Heart right ventricle (tissue), 16 donors: Measurements from ENCODE around the gene CRHR2. TPM values are rescaled to one million over a fixed set of nuclear protein-coding genes. Genes with fewer than 3 reads are reported as not detected.

ENCODE experiments used
- ATAC-seq, 8 donors: fragments of 200-7000 bp; cut with Tn5 transposase; one replicate each; pipeline ENCODE4 v1.9.1; 2020; ENCODE audit warnings: mild to moderate bottlenecking in 8 of 8, moderate library complexity in 8 of 8, moderate number of reproducible peaks in 1 of 8
- DNase-seq, 2 donors: peaks; one replicate each; pipeline ENCODE4 v3.0.0-alpha.2; 2020
- H3K27ac ChIP-seq, 10 donors: fragments of 200-600 bp; sonication (generic) in 2 of 10; one replicate each; pipeline versions ENCODE4 v1.5.0 to v1.8.0; 2020 to 2022; ENCODE audit warnings: mild to moderate bottlenecking in 3 of 10
- H3K27me3 ChIP-seq, 7 donors: fragments of 200-600 bp; one replicate each; pipeline ENCODE4 v1.8.0; 2021 to 2022; ENCODE audit warnings: mild to moderate bottlenecking in 2 of 7
- H3K36me3 ChIP-seq, 9 donors: fragments of 200-600 bp; sonication (generic) in 1 of 9; one replicate each; pipeline versions ENCODE4 v1.5.0 to v1.8.0; 2020 to 2022; ENCODE audit warnings: mild to moderate bottlenecking in 2 of 9
- H3K4me1 ChIP-seq, 9 donors: fragments of 200-600 bp; sonication (generic) in 1 of 9; one replicate each; pipeline versions ENCODE4 v1.5.0 to v1.8.0; 2020 to 2022; ENCODE audit warnings: mild to moderate bottlenecking in 4 of 9
- H3K4me3 ChIP-seq, 10 donors: fragments of 200-600 bp; sonication (generic) in 2 of 10; one replicate each; pipeline versions ENCODE4 v1.5.0 to v1.8.0; 2020 to 2022; ENCODE audit warnings: mild to moderate bottlenecking in 7 of 10, moderate library complexity in 2 of 10
- H3K9me3 ChIP-seq, 11 donors: fragments of 200-600 bp in 10 of 11; sonication (generic) in 2 of 11; one replicate each; pipeline versions ENCODE4 v1.5.0 to v1.8.0; 2013 to 2022; ENCODE audit warnings: mild to moderate bottlenecking in 2 of 11, control low read depth in 1 of 11, moderate library complexity in 1 of 11
- CTCF ChIP-seq, 9 donors: fragments of 200-600 bp; sonication (generic) in 2 of 9; IDR thresholded peaks; one replicate each; pipeline versions ENCODE4 v1.5.0 to v1.8.0; 2021 to 2022; ENCODE audit warnings: antibody characterized with exemption in 9 of 9, mild to moderate bottlenecking in 5 of 9, moderate library complexity in 1 of 9
- WGBS, 2 donors: extraction: QIAGEN DNeasy Blood & Tissue Kit; methylation state at CpG; one replicate each; pipeline ENCODE4 v1.1.7; 2013; ENCODE audit warnings: inconsistent platforms in 1 of 2; 5-methylcytosine and 5-hydroxymethylcytosine counted together
- intact Hi-C, 10 donors: fragments of 100-400 bp; cut with DNase I; formaldehyde crosslinking; loops; one replicate each; pipeline versions ENCODE4 v1.11.1 to v1.14.2; 2022
- polyA plus RNA-seq, 2 donors: library from polyadenylated mRNA; stranded (reverse); fragments of 200-250 nt; gene quantifications; one replicate each; pipeline ENCODE4 v1.2.3, GENCODE V29; 2013
- total RNA-seq, 10 donors: library from RNA; stranded (reverse); fragmentation: NEBNext Ultra II Directional in 3 of 10; extraction: Animal tissue kit (Norgen Biotek cat#: 25700) in 3 of 10; gene quantifications; one replicate each; pipeline versions ENCODE4 v1.2.1 to v1.2.4, GENCODE V29; 2021 to 2023
- donor health status: Arrhythmogenic right ventricular cardiomyopathy.
- donor health status: ischemic (EF 13 %, LVEDD 7.1; RV severe dilation, severe dysfunction).
- donor health status: healthy with polysubstance abuse.
- donor health status: DM: no; HTN: yes; CAD: no.
- donor health status: DM: no; HTN: no; CAD: no.
- donor health status: ischemic (EF 25% LVEDD 6.9; RV normal size, moderate dysfunction).
- donor health status: ischemic (EF 25% LVEDD 5.7; RV mildly dilated, moderate dysfunction).
- donor health status: healthy.
- donor health status: DM: yes; HTN: yes; CAD: no.
- donor health status: Ischemic cardiomyopathy.
- donor health status: ischemic (EF 35%, LVEDD 5.7; RV mildly dilated, moderate dysfunction).
- donor health status: nonischemic (EF 11% LVEDD 7.7; RV severe dilation, severe dysfunction).
- donor health status: DM: yes; HTN: yes; CAD: no.
- donor health status: PGD.
- donor health status: ischemic (EF 29% LVEDD 5.4; RV normal size, mild dysfunction).
- donor health status: nonischemic (EF 23%, LVEDD 6.1; RV moderate dilation, normal function).

Gene CRHR2
- total and polyA plus RNA-seq, 12 donors = 0.07 to 1.2 (median 0.28) TPM; not detected in 1

GRCh38 chr7:30618961-30619360 lies 63.3 kb downstream of the CRHR2 start:
- Histone ChIP-seq H3K36me3 (peaks cover 0 to 100% (median 43%) of the 10 kb centered on the region in 9 donors), H3K4me1 (no peaks in the 10 kb centered on the region), H3K27ac (no peak overlapping the region), H3K4me3 (no peak overlapping the region), H3K9me3 (no peaks in the 10 kb centered on the region), H3K27me3 (no peaks in the 10 kb centered on the region)
- TF ChIP-seq CTCF (IDR thresholded peaks at IDR 0.05) = no peak
- intact Hi-C loops = no loop called here
- no peak for DNase-seq
- no peak for ATAC-seq
- 71 to 73% methylated on average over 1 of the region's 1 CpG for WGBS, 2 donors

GRCh38 chr7:30618080-30618676 lies 64.1 kb downstream of the CRHR2 start:
- H3K27me3 ChIP-seq = no peaks in the 10 kb centered on the region
- no peaks in the 10 kb centered on the region for H3K9me3 ChIP-seq
- peaks cover 0 to 4% (median 0%) of the 10 kb centered on the region in 9 donors for H3K4me1 ChIP-seq
- intact Hi-C loops = no loop called here
- DNase-seq = no peak
- no peak overlapping the region for H3K27ac ChIP-seq
- no peak for TF ChIP-seq CTCF (IDR thresholded peaks at IDR 0.05)
- H3K4me3 ChIP-seq = no peak overlapping the region
- 93 to 97% methylated on average over 4 of the region's 4 CpGs for WGBS, 2 donors
- peaks cover 0 to 100% (median 43%) of the 10 kb centered on the region in 9 donors for H3K36me3 ChIP-seq
- no peak for ATAC-seq

- H3K27me3 ChIP-seq = no peaks in the 10 kb centered on the region
- H3K27ac ChIP-seq = no peak overlapping the region
- no peaks in the 10 kb centered on the region for H3K9me3 ChIP-seq
- H3K4me1 ChIP-seq = peaks cover 0 to 8% (median 0%) of the 10 kb centered on the region in 9 donors
- no peak overlapping the region for H3K4me3 ChIP-seq
- DNase-seq (no peak), ATAC-seq (no peak)
- TF ChIP-seq CTCF (IDR thresholded peaks at IDR 0.05) = no peak
- WGBS, 2 donors = 79 to 82% methylated on average over 2 of the region's 2 CpGs
- H3K36me3 ChIP-seq = peaks cover 0 to 100% (median 40%) of the 10 kb centered on the region in 9 donors
- intact Hi-C loops = no loop called here
These were observed 64.9 kb downstream of the CRHR2 start for GRCh38 chr7:30617359-30617758.

GRCh38 chr7:30616318-30616717 lies 65.9 kb downstream of the CRHR2 start:
- DNase-seq (no peak), ATAC-seq (no peak)
- TF ChIP-seq CTCF (IDR thresholded peaks at IDR 0.05) = no peak
- Histone ChIP-seq H3K27ac (no peak overlapping the region), H3K4me1 (peaks cover 0 to 8% (median 0%) of the 10 kb centered on the region in 9 donors), H3K27me3 (no peaks in the 10 kb centered on the region), H3K9me3 (no peaks in the 10 kb centered on the region), H3K4me3 (no peak overlapping the region), H3K36me3 (peaks cover 0 to 100% (median 30%) of the 10 kb centered on the region in 9 donors)
- 80 to 87% methylated on average over 4 of the region's 4 CpGs for WGBS, 2 donors
- intact Hi-C loops = no loop called here
